LNCAP (cell line): Measurements from ENCODE around the gene TMEM95.

Experiments
- TF ChIP-seq, protein P1 (sequence below): fragments of 450-650 bp; IDR thresholded peaks from 2 replicates; pipeline ENCODE4 v1.5.1; 2017; ENCODE audit warnings: mild to moderate bottlenecking

TMEM95 gene

DNA sequence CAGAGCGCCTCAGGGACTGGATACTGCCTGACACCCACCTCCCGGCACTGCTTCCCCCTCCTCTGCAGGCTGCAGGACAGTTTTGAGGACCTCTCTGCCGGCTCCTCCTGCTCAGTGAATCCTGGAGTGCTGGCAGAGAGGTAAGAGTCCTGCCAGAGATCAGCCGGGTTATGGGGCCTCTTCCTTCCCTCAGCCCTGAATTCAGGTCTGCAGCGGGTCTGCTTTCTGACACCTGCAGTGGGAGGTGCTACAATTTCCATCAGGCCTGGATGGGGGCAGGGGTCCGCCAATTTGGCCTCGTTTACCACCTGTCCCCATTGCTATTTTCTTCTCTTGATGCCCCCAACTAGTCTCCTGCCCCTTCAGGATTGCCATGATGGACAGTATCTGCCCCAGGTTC lies 22.8 kb upstream of the TMEM95 start:
- TF ChIP-seq, protein P1, sequence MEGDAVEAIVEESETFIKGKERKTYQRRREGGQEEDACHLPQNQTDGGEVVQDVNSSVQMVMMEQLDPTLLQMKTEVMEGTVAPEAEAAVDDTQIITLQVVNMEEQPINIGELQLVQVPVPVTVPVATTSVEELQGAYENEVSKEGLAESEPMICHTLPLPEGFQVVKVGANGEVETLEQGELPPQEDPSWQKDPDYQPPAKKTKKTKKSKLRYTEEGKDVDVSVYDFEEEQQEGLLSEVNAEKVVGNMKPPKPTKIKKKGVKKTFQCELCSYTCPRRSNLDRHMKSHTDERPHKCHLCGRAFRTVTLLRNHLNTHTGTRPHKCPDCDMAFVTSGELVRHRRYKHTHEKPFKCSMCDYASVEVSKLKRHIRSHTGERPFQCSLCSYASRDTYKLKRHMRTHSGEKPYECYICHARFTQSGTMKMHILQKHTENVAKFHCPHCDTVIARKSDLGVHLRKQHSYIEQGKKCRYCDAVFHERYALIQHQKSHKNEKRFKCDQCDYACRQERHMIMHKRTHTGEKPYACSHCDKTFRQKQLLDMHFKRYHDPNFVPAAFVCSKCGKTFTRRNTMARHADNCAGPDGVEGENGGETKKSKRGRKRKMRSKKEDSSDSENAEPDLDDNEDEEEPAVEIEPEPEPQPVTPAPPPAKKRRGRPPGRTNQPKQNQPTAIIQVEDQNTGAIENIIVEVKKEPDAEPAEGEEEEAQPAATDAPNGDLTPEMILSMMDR: no peak

DNA sequence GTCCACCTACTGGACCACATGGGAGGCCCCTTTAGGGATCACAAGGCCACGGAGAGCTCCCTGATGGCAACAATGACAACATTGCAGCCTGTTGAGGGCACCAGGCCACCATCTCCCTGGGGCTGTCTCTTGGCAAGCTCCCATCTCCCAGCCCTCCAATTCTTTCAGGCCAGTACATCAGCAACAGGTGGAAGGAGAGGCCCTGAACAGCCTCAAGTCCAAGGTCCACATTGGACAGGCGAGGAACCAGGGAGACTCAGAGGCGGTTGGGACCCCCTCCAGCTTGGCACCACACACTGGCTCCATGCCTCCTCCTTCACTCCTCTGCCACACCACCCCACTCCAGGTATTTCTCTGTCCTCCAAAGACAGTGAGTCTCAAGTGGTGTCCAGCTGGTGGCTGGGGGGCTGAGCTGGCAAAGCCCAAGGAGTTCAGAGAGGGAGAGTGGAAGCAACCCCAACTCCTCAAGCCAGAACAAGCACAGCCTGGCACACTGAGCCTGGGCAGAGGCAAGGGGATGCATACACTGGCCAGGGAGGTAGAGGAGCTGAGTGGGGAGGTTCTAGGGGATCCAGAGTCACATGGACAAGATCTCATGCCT lies 19.9 kb upstream of the TMEM95 start:
- TF ChIP-seq, protein P1: no peak

DNA sequence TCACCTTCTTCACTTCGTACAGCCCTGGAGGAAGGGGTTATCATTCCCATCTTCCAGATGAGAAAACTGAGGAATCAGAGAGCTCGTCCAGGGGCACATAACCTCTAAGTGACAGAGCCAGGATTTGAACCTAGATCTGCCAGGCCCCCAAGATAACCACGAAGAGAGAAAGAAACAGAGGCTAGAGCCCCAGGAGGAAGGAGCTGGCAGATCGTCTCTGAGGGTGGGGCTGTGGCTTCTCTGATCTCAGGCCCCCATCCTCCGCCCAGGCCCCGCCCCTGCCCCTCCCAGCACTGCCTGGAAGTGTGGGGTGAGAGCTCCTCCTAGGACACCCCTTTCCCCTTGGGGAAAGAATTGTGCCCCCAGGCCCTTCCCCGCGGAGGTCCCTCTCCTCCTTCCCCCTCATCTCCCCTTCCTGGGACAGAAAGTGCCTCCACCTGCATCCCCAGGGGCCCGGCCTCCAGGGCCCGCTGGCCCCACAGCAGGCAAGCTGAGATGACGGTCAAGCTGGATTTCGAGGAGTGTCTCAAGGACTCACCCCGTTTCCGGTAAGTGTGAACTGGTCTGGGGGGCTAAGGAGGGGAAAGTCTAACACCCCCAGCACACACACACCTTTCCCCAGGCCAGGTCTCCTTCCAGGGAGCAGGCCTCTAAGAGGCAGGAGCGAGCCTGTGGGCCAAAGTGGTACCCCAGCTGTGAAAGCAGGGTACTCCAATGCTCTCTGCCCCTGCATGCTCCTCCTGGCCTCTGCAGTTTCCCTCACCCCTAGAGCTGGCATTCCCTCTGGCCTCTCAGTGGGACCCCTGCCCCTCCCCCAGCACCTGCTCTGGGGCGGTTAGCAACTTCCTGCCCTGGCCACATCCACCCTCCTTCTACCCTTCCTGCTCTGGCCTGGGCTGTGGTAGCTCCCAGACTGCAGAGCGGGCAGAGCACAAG lies 18.4 kb upstream of the TMEM95 start, which contains the start of gene ACAP1:
ACAP1 (plus strand) TSS at position 290 of the 936 bp plus-strand sequence; CDS start at position 496, 206 bp downstream.
- TF ChIP-seq, protein P1: no peak

DNA sequence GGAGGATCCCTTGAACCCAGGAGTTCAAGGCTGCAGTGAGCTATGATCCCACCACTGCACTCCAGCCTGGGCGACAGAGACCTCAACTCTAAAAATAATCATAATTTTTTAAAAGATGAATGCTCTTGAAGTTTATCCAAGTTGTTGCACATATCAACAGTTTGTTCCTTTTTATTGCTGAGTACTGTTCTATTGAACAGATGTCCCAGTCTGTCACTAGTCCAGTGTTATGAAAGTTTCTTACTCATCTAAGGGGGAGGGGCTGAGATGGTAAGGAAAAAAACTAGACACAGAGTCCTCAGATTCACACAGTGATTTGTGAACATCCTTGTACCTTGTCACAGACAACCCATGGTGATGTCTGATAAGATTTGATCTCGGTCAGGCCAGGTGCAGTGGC lies 14.8 kb upstream of the TMEM95 start:
- TF ChIP-seq, protein P1: no peak

- TF ChIP-seq, protein P1: no peak
Observed at GRCh38 chr17:7341842-7342241, 13.1 kb upstream of the TMEM95 start.

DNA sequence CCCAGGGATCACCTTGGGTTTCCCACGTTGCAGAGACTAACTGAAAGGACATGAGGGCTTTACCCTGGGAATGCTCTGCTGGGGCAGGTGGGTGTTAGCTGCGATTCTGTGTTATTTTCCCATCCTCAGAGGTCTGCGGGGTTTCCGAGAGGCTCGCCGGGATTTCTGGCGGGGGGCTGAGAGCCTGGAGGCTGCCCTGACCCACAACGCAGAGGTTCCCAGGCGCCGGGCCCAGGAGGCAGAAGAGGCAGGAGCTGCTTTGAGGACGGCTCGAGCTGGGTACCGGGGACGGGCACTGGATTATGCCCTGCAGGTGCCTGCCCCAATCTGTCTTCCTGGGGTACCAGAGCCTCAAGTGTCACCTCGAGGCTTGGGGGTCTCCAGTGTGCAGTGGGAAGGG lies 11.7 kb upstream of the TMEM95 start:
- TF ChIP-seq, protein P1: no peak

DNA sequence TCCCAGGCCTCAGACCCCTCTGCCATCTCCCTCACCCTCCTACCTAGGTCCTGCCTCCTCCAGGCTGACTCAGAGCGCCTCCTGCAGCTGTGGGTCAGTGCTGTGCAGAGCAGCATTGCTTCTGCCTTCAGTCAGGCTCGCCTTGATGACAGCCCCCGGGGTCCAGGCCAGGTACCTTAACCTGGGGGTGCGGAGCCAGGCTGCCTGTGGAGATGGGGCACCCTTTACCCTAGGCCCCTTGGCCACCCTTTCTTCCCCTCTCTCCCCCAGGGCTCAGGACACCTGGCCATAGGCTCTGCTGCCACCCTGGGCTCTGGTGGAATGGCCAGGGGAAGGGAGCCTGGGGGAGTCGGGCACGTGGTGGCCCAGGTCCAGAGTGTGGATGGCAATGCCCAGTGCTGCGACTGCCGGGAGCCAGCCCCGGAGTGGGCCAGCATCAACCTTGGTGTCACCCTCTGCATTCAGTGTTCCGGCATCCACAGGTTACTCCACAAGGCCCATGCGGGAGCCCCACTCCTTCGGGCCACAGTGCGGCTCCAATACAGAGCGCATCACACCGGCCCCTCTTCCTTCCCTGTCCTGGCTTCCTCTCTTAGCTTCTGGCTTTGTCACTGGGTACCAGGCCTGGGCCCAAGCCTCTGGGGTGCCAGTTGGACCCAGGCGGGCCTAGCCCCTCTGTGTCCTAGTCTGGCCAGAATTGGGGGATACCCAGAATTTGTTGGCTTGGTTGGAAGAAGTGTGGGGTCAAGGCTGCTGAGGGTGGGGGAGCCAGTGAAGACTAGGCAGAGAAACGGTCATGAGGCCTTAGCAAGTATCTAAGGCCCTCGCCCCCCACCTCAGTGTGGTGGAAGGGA lies 8.0 kb upstream of the TMEM95 start:
- TF ChIP-seq, protein P1: no peak
